H1 (cell line): ENCODE measurements around the gene FAS.

Experiments
- BCL11A ChIP-seq, 2 experiments: IDR thresholded peaks; one replicate each; pipeline ENCODE4 v1.6.1; 2011; ENCODE audit warnings: low read depth in 2 of 2, low read length in 2 of 2, mild to moderate bottlenecking in 2 of 2
- CEBPB ChIP-seq: IDR thresholded peaks from 2 replicates; pipeline ENCODE4 v1.6.1; 2012; ENCODE audit warnings: low read depth, low read length
- CHD1 ChIP-seq: IDR thresholded peaks from 2 replicates; pipeline ENCODE4 v1.6.1; 2012; ENCODE audit warnings: low read depth, low read length, improper control_type of control experiment
- EGR1 ChIP-seq: IDR thresholded peaks from 2 replicates; pipeline ENCODE4 v1.6.1; 2011; ENCODE audit warnings: low read depth, low read length, borderline replicate concordance
- POLR2AphosphoS5 ChIP-seq: IDR thresholded peaks from 2 replicates; pipeline ENCODE4 v1.6.1; 2011; ENCODE audit warnings: low read depth, low read length
- SIX5 ChIP-seq: IDR thresholded peaks from 2 replicates; pipeline ENCODE4 v1.6.1; 2011; ENCODE audit warnings: mild to moderate bottlenecking, low read depth, low read length
- ZNF274 ChIP-seq: IDR thresholded peaks from 2 replicates; pipeline ENCODE4 v1.7.0; 2012; ENCODE audit warnings: low read length, borderline replicate concordance; ENCODE audit errors: extremely low read depth
- TF ChIP-seq, protein P1 (sequence below): IDR thresholded peaks from 2 replicates; pipeline ENCODE4 v1.6.1; 2011; ENCODE audit warnings: low read length, improper control_type of control experiment
- TF ChIP-seq, protein P2 (sequence below): IDR thresholded peaks from 2 replicates; pipeline ENCODE4 v1.6.1; 2011; ENCODE audit warnings: low read depth, mild to moderate bottlenecking, low read length; ENCODE audit not compliant: insufficient read depth
- TF ChIP-seq, protein P3 (sequence below), 3 experiments: IDR thresholded peaks; 1 replicate in 2 of 3; 2 replicates in 1 of 3; pipeline versions ENCODE4 v1.5.1 to v1.6.1; 2011; ENCODE audit warnings: low read length in 3 of 3, mild to moderate bottlenecking in 3 of 3, inconsistent platforms in 2 of 3, low read depth in 1 of 3, moderate library complexity in 1 of 3; ENCODE audit not compliant: insufficient read depth in 1 of 3; ENCODE audit errors: control extremely low read depth in 1 of 3

DNA sequence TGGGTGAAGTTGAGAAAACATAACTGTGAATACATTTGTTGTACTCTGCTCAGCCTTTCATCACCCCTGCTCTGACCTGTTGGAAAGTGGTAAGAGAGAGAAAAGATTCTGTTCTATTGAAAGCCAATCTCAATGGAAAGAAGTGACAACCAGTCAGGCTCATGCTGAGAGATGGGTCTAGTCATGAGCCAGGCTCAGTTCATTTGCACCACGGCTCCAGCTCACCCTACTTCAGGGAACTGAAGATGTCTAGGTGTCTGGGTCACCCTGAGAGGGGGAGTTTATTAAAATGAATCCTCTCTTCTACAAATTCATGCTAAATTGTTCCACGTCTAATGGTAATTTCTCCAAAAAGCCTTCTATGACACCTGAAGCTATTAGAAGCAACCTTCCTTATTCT, 12.1 kb upstream of the FAS start:
- no peak for TF ChIP-seq ZNF274
- TF ChIP-seq POLR2AphosphoS5, result no peak
- TF ChIP-seq, protein P1, sequence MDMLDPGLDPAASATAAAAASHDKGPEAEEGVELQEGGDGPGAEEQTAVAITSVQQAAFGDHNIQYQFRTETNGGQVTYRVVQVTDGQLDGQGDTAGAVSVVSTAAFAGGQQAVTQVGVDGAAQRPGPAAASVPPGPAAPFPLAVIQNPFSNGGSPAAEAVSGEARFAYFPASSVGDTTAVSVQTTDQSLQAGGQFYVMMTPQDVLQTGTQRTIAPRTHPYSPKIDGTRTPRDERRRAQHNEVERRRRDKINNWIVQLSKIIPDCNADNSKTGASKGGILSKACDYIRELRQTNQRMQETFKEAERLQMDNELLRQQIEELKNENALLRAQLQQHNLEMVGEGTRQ, result no peak
- TF ChIP-seq, protein P2, sequence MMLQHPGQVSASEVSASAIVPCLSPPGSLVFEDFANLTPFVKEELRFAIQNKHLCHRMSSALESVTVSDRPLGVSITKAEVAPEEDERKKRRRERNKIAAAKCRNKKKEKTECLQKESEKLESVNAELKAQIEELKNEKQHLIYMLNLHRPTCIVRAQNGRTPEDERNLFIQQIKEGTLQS, result no peak
- no peak for TF ChIP-seq EGR1
- TF ChIP-seq, protein P3, sequence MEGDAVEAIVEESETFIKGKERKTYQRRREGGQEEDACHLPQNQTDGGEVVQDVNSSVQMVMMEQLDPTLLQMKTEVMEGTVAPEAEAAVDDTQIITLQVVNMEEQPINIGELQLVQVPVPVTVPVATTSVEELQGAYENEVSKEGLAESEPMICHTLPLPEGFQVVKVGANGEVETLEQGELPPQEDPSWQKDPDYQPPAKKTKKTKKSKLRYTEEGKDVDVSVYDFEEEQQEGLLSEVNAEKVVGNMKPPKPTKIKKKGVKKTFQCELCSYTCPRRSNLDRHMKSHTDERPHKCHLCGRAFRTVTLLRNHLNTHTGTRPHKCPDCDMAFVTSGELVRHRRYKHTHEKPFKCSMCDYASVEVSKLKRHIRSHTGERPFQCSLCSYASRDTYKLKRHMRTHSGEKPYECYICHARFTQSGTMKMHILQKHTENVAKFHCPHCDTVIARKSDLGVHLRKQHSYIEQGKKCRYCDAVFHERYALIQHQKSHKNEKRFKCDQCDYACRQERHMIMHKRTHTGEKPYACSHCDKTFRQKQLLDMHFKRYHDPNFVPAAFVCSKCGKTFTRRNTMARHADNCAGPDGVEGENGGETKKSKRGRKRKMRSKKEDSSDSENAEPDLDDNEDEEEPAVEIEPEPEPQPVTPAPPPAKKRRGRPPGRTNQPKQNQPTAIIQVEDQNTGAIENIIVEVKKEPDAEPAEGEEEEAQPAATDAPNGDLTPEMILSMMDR (IDR thresholded peaks at IDR 0.05; ENCODE audit: control extremely low read depth in 1 of 3, insufficient read depth in 1 of 3, low read depth in 1 of 3, low read length in 3 of 3), result no peak
- TF ChIP-seq SIX5, result no peak
- no peak for TF ChIP-seq BCL11A (IDR thresholded peaks at IDR 0.05; ENCODE audit: low read depth in 2 of 2, low read length in 2 of 2)
- TF ChIP-seq CEBPB, result no peak
- TF ChIP-seq CHD1, result no peak
